Measurements from ENCODE around the gene KRT40. TPM values are rescaled to one million over a fixed set of nuclear protein-coding genes. Genes with fewer than 3 reads are reported as not detected.

KRT40 gene
- total and polyA plus RNA-seq, 2 experiments from 2014 or later, result not detected

DNA sequence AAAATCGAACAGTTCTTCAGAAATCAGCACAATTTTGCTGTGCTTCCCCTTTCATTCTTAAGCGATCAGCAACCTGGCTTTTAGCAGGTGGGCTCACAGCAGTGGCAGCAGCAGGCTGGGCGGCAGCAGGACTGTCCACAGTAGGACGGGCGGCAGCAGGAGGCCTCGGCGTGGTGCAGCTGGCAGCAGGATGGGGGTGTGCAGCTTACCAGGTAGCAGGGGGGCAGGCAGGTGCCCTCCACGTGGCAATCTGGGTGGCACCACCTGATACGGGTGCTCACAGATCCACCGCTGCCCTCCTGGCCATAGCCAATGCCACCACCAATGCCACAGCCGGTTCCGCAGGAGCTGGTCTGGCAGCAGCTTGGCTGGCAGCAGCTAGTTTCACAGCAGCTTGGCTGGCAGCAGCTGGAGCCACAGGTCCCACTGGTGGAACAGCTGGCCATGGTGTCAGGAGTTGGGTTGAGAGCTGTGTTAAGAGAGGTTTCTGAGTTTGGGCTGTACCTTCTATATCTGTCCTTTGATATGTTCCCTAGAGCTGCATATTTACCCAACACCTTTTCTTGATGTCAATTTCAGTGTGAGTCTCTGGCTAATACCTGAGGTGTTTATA, 45.6 kb upstream of the KRT40 start, which contains the start of gene KRTAP1-4:
TSS of gene KRTAP1-4 (minus strand) at position 563 of the 613 bp plus-strand sequence. CDS start at position 446, 117 bp downstream.
- no peak for TF ChIP-seq JUNB (IDR thresholded peaks at IDR 0.05; ENCODE audit: unreplicated experiment)
- TF ChIP-seq, protein P1, sequence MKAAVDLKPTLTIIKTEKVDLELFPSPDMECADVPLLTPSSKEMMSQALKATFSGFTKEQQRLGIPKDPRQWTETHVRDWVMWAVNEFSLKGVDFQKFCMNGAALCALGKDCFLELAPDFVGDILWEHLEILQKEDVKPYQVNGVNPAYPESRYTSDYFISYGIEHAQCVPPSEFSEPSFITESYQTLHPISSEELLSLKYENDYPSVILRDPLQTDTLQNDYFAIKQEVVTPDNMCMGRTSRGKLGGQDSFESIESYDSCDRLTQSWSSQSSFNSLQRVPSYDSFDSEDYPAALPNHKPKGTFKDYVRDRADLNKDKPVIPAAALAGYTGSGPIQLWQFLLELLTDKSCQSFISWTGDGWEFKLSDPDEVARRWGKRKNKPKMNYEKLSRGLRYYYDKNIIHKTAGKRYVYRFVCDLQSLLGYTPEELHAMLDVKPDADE (IDR thresholded peaks at IDR 0.05), result no peak
- no peak for TF ChIP-seq STAT1 (IDR thresholded peaks at IDR 0.05; ENCODE audit: unreplicated experiment)
- no peak for TF ChIP-seq CREB1 (CRISPR knock-in tag; IDR thresholded peaks at IDR 0.05; ENCODE audit: low read depth)
- TF ChIP-seq, protein P2, sequence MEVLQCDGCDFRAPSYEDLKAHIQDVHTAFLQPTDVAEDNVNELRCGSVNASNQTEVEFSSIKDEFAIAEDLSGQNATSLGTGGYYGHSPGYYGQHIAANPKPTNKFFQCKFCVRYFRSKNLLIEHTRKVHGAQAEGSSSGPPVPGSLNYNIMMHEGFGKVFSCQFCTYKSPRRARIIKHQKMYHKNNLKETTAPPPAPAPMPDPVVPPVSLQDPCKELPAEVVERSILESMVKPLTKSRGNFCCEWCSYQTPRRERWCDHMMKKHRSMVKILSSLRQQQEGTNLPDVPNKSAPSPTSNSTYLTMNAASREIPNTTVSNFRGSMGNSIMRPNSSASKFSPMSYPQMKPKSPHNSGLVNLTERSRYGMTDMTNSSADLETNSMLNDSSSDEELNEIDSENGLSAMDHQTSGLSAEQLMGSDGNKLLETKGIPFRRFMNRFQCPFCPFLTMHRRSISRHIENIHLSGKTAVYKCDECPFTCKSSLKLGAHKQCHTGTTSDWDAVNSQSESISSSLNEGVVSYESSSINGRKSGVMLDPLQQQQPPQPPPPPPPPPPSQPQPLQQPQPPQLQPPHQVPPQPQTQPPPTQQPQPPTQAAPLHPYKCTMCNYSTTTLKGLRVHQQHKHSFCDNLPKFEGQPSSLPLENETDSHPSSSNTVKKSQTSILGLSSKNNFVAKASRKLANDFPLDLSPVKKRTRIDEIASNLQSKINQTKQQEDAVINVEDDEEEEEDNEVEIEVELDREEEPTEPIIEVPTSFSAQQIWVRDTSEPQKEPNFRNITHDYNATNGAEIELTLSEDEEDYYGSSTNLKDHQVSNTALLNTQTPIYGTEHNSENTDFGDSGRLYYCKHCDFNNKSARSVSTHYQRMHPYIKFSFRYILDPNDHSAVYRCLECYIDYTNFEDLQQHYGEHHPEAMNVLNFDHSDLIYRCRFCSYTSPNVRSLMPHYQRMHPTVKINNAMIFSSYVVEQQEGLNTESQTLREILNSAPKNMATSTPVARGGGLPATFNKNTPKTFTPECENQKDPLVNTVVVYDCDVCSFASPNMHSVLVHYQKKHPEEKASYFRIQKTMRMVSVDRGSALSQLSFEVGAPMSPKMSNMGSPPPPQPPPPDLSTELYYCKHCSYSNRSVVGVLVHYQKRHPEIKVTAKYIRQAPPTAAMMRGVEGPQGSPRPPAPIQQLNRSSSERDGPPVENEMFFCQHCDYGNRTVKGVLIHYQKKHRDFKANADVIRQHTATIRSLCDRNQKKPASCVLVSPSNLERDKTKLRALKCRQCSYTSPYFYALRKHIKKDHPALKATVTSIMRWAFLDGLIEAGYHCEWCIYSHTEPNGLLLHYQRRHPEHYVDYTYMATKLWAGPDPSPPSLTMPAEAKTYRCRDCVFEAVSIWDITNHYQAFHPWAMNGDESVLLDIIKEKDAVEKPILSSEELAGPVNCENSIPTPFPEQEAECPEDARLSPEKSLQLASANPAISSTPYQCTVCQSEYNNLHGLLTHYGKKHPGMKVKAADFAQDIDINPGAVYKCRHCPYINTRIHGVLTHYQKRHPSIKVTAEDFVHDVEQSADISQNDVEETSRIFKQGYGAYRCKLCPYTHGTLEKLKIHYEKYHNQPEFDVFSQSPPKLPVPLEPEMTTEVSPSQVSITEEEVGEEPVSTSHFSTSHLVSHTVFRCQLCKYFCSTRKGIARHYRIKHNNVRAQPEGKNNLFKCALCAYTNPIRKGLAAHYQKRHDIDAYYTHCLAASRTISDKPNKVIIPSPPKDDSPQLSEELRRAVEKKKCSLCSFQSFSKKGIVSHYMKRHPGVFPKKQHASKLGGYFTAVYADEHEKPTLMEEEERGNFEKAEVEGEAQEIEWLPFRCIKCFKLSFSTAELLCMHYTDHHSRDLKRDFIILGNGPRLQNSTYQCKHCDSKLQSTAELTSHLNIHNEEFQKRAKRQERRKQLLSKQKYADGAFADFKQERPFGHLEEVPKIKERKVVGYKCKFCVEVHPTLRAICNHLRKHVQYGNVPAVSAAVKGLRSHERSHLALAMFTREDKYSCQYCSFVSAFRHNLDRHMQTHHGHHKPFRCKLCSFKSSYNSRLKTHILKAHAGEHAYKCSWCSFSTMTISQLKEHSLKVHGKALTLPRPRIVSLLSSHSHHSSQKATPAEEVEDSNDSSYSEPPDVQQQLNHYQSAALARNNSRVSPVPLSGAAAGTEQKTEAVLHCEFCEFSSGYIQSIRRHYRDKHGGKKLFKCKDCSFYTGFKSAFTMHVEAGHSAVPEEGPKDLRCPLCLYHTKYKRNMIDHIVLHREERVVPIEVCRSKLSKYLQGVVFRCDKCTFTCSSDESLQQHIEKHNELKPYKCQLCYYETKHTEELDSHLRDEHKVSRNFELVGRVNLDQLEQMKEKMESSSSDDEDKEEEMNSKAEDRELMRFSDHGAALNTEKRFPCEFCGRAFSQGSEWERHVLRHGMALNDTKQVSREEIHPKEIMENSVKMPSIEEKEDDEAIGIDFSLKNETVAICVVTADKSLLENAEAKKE (CRISPR knock-in tag; IDR thresholded peaks at IDR 0.05), result no peak
- TF ChIP-seq, protein P3, sequence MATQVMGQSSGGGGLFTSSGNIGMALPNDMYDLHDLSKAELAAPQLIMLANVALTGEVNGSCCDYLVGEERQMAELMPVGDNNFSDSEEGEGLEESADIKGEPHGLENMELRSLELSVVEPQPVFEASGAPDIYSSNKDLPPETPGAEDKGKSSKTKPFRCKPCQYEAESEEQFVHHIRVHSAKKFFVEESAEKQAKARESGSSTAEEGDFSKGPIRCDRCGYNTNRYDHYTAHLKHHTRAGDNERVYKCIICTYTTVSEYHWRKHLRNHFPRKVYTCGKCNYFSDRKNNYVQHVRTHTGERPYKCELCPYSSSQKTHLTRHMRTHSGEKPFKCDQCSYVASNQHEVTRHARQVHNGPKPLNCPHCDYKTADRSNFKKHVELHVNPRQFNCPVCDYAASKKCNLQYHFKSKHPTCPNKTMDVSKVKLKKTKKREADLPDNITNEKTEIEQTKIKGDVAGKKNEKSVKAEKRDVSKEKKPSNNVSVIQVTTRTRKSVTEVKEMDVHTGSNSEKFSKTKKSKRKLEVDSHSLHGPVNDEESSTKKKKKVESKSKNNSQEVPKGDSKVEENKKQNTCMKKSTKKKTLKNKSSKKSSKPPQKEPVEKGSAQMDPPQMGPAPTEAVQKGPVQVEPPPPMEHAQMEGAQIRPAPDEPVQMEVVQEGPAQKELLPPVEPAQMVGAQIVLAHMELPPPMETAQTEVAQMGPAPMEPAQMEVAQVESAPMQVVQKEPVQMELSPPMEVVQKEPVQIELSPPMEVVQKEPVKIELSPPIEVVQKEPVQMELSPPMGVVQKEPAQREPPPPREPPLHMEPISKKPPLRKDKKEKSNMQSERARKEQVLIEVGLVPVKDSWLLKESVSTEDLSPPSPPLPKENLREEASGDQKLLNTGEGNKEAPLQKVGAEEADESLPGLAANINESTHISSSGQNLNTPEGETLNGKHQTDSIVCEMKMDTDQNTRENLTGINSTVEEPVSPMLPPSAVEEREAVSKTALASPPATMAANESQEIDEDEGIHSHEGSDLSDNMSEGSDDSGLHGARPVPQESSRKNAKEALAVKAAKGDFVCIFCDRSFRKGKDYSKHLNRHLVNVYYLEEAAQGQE (IDR thresholded peaks at IDR 0.05; ENCODE audit: unreplicated experiment), result no peak
- no peak for TF ChIP-seq NANOG (IDR thresholded peaks at IDR 0.05; ENCODE audit: borderline replicate concordance)
- TF ChIP-seq ZNF114 (CRISPR knock-in tag; IDR thresholded peaks at IDR 0.05), result no peak
- no peak for TF ChIP-seq EZH2 (IDR thresholded peaks at IDR 0.05; ENCODE audit: low read depth, unreplicated experiment)
- no peak for TF ChIP-seq EZH2phosphoT487 (IDR thresholded peaks at IDR 0.05; ENCODE audit: unreplicated experiment)

More for the DNA sequence above, 45.6 kb upstream of the KRT40 start, which contains the start of gene KRTAP1-4:
- peaks cover 2% of the 10 kb centered on the region for H3K27me3 Mint-ChIP-seq (ENCODE audit: insufficient read depth, low read depth, poor library complexity)
- no peak within 1 kb of the TSS for H3K4me3 Mint-ChIP-seq
- Histone ChIP-seq H3K27ac (ENCODE audit: low read depth) (no peak within 1 kb of the TSS), H3K27me3 (ENCODE audit: insufficient read depth) (no peaks in the 10 kb centered on the region), H3F3A (replicated peaks; ENCODE audit: low read depth) (no peaks in the 10 kb centered on the region), H3K4me2 (no peak within 1 kb of the TSS), H2AFZ (0 out of 2 replicates have a peak within 1 kb of the TSS, but pooled peaks have one; percentile 3), H3K4me1 (ENCODE audit: insufficient read depth) (no peaks in the 10 kb centered on the region), H3K36me3 (ENCODE audit: insufficient read depth) (no peaks in the 10 kb centered on the region), H3K4me3 (no peak within 1 kb of the TSS), H4K20me1 (replicated peaks; ENCODE audit: insufficient read depth) (no peaks in the 10 kb centered on the region), H3K9me2 (ENCODE audit: insufficient read depth) (no peaks in the 10 kb centered on the region), H3K79me2 (replicated peaks; ENCODE audit: insufficient read depth) (no peaks in the 10 kb centered on the region)
- DNase-seq (ENCODE audit: low spot score) (no peak), ATAC-seq (no peak)
- H3K9me3 Mint-ChIP-seq, result no peaks in the 10 kb centered on the region
- H3K36me3 Mint-ChIP-seq (ENCODE audit: low read depth), result no peaks in the 10 kb centered on the region
- H3K27ac Mint-ChIP-seq, result no peak within 1 kb of the TSS
- H3K4me1 Mint-ChIP-seq, result no peaks in the 10 kb centered on the region; the same call in 2 of the 3 replicates

All from GM23338 (cell line).